Astrocyte of the spinal cord (primary cell): ENCODE data around the gene BAG5.
"Not testable (repeated sequence)": the region's sequence is repeated elsewhere in the genome, so short reads cannot be mapped to it uniquely, and the experiment has no call there.

ENCODE experiments used
- DNase-seq: peaks from one replicate; pipeline ENCODE4 v3.0.0; 2011; ENCODE audit warnings: low read depth, low spot score
- H3K4me3 ChIP-seq: 2 replicates; pipeline ENCODE4 v1.5.1; 2011; ENCODE audit warnings: low read depth, mild to moderate bottlenecking, low read length, moderate library complexity
- in situ Hi-C: cut with HindIII; loops from 2 replicates; pipeline ENCODE4 v1.10.0; 2017; ENCODE audit warnings: low sequenced_read_pairs
- TF ChIP-seq, protein P1 (sequence below): IDR thresholded peaks from 2 replicates; pipeline ENCODE4 v1.5.1; 2012; ENCODE audit warnings: low read depth, mild to moderate bottlenecking, low read length, inconsistent platforms

Gene BAG5

DNA sequence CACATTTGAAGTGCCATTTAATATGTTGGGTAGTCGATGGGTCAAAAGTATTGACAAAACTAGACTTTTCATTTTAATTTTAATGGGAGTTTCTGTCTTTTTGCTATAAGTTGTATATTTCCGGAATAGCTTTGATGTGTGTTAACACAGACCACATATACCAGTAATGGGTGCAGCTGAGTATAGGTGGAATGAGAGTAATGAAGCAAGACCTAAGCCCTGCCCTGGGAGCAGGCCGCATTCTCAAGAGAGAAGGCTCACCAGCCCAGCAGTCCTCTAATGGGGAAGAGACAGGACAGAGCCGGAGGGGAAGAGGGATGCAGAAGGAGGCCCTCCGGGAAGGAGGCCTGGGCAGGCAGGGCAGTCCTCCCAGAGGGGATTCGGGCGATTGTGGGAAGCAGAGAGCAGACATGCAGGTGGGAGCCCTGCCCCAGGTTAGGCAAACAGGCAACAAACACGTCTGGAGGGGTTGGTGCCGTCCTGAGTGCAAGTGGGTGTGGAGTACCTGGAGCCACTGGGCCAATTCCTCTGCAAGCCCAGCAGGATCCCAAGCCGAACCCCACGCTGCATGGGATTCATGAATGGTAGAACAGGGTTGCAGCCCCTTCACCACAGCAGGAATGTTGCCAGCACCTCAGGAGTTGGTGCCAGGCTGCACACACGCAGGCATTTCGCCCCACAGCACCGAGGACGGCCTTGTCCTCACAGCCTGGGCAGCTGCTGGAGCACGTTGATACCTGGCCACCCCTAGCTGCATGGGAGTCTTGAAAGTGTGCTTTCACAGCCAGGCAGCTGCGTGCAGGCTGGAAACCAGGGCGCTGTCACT, 47.6 kb downstream of the BAG5 start:
- in situ Hi-C loops: no loop called here
- TF ChIP-seq, protein P1, sequence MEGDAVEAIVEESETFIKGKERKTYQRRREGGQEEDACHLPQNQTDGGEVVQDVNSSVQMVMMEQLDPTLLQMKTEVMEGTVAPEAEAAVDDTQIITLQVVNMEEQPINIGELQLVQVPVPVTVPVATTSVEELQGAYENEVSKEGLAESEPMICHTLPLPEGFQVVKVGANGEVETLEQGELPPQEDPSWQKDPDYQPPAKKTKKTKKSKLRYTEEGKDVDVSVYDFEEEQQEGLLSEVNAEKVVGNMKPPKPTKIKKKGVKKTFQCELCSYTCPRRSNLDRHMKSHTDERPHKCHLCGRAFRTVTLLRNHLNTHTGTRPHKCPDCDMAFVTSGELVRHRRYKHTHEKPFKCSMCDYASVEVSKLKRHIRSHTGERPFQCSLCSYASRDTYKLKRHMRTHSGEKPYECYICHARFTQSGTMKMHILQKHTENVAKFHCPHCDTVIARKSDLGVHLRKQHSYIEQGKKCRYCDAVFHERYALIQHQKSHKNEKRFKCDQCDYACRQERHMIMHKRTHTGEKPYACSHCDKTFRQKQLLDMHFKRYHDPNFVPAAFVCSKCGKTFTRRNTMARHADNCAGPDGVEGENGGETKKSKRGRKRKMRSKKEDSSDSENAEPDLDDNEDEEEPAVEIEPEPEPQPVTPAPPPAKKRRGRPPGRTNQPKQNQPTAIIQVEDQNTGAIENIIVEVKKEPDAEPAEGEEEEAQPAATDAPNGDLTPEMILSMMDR: no peak
- DNase-seq: no peak
- H3K4me3 ChIP-seq: no peak overlapping the region

DNA sequence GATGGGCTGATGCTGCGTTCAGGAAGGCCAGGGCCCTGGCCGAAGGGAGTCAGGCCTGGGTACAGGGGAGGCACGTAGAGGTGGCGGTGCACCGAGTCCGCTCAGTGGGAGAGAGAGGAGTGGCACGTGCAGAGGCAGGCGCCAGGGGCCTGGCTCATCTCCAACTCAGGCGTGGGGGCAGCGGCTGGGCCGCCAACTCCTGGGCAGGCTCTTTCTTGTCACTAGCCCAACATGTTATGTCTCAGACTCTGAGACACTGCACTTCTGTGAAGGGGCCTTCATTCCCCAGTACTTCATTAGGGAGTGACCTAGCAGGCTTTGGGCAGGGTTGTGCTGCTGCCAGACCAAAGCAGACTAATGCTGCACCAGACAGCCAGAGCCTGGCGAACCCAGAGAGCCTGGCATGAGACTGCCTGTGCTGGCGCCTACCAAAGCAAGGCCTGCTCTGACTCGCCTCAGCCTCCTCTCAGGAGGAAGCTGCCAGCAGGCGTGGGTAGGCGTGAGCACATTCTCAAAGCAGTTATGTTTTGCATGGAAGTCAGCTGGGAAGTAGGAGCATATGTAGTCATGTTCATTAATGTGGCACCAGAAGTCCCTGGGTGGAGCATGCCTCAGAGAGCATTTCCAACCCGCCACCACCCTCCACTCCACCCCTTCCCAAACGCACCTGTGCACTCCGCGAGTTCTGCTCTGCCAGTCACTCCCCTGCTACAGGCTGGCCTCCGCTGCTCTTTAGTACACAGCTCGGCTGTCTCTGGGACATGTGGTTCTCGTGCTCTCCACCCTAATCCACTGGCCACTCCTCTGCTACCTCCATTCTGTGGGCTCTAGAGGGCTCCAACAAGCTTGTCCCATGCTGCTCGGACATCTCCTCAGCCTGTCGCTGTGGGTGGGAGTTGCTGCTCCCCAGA, 49.5 kb downstream of the BAG5 start:
- H3K4me3 ChIP-seq: no peak overlapping the region
- TF ChIP-seq, protein P1: no peak
- in situ Hi-C loops: no loop called here
- DNase-seq: peak; percentile 55

DNA sequence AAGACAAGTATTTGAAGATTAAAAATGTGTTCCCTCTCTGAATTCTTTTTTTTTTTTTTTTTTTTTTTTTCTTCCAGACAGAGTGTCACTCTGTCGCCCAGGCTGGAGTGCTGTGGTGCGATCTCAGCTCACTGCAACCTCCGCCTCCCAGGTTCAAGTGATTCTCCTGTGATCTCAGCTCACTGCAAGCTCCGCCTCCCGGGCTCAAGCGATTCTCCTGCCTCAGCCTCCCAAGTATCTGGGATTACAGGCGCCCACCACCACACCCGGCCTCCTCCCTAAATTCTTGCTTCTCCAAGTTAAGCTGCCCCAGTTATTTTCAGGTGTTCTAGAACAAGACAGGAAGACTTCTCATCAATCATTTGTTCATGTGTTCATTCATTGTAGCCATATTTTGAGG, 50.3 kb downstream of the BAG5 start:
- in situ Hi-C loops, DNase-seq, H3K4me3 ChIP-seq: not testable (repeated sequence)

DNA sequence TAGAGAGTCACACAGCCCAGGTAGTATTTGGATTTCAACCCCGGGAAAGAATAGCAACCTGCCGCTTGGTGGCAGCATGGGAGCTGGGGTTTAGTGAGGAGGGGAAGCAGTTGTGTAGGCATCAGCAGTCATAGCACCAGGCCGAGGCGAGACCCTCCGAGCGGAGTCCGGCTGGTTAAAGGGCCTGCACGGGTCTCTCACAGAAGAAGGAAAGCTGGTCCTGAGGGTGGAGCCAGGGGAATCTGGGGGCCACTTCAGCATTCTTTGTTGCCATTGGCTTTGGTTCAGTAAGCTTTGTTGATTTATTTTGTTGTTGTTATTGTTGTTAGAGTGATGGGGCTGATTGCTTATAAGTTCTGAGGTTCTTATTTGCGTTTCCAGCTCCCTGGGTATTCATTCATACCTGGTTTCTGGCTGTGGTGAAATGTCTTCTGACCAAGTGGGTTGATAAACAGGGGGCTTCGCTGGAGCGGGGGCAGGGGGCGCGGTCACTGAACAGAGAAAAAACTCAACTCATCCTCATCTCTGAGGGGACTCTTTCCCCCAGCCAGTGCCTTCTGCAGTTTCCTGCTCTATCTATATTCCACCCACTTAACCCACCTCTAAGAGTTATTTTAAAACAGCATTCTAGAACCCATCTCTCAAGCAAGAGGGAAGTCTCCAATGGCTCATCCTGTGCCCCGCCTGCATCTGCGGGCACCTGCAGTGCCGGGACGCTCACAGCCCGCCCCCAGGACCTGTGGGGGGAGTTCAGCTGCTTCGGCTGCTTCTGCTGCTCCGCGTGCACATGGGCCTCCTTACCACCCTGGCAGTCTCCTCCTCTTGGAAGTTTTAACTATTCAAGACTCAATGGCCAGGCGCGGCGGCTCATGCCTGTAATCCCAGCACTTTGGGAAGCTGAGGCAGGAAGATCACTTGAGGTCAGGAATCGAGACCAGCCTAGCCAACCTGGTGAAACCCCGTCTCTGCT, 51.4 kb downstream of the BAG5 start:
- H3K4me3 ChIP-seq: no peak overlapping the region
- TF ChIP-seq, protein P1: no peak
- in situ Hi-C loops: no loop called here
- no peak for DNase-seq

DNA sequence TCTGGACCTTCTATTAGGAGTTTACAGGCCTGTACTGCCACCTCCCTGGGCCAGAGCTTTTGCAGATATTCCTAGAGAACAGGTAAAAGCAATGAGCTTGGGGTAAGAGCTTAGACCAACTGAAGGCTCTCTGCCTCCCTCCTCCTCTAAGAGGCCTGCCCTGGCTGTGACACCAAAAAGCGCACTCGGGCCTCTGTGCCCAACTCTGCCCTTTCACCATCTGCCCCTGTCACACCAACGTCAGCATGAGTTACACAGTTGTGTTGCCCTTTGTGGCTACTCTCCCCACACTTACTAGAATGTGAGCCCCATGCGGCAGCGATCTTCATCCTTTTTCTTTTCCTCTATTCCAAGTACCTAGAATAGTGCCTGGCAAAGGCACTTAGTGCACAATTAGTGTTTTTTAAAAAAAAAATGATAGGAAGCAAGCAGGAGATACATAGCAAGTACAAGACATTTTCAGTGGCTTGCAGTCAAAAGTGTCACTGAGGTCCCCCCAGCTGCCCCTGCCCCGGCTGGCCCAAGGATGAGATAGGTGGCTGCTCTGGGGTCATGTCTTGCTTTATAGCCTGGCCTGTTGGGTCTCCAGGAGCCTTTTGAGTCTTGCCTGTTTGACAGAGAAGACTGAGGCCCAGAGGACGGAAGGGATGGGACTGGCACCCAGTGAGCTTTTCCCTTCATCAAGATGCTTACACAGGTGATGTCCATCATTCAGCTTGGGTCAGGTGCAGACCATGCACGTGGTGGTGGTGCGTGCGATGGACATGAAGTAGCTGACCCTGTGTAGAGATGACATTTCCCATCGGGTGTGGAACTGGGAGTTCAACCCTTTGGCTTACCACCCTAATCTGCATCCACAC, 52.4 kb downstream of the BAG5 start:
- in situ Hi-C loops: no loop called here
- H3K4me3 ChIP-seq: no peak overlapping the region
- no peak for DNase-seq
- TF ChIP-seq, protein P1: no peak

DNA sequence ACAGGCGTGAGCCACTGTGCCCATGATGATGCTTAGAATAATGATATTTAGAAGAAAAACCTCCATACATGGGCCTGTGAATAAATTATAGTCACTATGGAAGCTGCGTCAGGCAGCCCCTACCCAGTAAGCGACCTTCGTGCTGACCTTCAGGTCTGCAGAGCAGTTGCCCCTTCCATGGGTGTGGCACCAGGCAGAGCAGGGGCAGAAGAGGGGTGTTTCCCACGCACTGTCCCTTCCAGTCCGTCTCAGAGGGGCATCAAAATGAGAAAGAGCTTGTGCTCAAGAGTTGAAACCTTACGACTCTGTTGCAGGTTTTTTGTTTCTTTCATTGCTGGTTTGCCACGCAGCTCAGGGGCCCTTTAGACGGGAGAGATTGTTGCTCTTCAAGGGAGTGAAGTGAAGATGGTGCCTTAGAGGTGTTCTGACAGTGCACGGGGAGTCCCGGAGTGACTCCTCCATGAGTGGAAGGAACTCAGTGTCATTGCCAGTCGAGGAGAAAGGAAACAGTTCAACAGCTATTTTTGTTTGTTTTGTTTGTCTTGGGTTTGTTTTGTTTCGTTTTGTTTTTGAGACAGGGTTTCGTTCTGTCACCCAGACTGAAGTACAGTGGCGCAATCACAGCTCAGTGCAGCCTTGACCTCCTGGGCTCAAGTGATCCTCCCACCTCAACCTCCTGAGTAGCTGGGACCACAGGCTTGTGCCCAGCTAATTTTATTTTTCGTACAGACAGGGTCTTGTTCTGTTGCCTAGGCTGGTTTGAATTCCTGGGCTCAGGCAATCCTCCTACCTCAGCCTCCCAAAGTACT, 53.7 kb downstream of the BAG5 start:
- no peak for DNase-seq
- in situ Hi-C loops: no loop called here
- TF ChIP-seq, protein P1: no peak
- H3K4me3 ChIP-seq: no peak overlapping the region
